Measurements from ENCODE around the gene ZNF80. TPM values are rescaled to one million over a fixed set of nuclear protein-coding genes. Genes with fewer than 3 reads are reported as not detected.

The ZNF80 gene
- polyA plus RNA-seq, 1 experiment, result not detected

GRCh38 chr3:114216186-114216970, 21.0 kb downstream of the ZNF80 start:
- TF ChIP-seq CTCF (IDR thresholded peaks at IDR 0.05; ENCODE audit: low read depth, low read length), result no peak
- Histone ChIP-seq H3K27ac (ENCODE audit: low read depth, low read length) (no peak overlapping the region), H3K9me3 (ENCODE audit: control insufficient read depth, insufficient read depth, low read length) (no peaks in the 10 kb centered on the region), H3K27me3 (ENCODE audit: control insufficient read depth, insufficient read depth, low read length) (peaks cover 11% of the 10 kb centered on the region), H3K4me3 (ENCODE audit: low read depth, low read length) (no peak overlapping the region)
- CTCF ChIA-PET, result no interaction called here
- POLR2A ChIA-PET, result no interaction called here
- no peak for DNase-seq (ENCODE audit: low read depth, low spot score)

GRCh38 chr3:114214542-114215341, 22.6 kb downstream of the ZNF80 start:
- ChIA-PET POLR2A (no interaction called here), CTCF (no interaction called here)
- no peak for DNase-seq (ENCODE audit: low read depth, low spot score)
- H3K9me3 ChIP-seq (ENCODE audit: control insufficient read depth, insufficient read depth, low read length), result no peaks in the 10 kb centered on the region
- H3K27me3 ChIP-seq (ENCODE audit: control insufficient read depth, insufficient read depth, low read length), result peaks cover 9% of the 10 kb centered on the region
- no peak for TF ChIP-seq CTCF (IDR thresholded peaks at IDR 0.05; ENCODE audit: low read depth, low read length)
- H3K4me3 ChIP-seq (ENCODE audit: low read depth, low read length), result peak overlapping the region; percentile 37
- H3K27ac ChIP-seq (ENCODE audit: low read depth, low read length), result no peak overlapping the region

DNA sequence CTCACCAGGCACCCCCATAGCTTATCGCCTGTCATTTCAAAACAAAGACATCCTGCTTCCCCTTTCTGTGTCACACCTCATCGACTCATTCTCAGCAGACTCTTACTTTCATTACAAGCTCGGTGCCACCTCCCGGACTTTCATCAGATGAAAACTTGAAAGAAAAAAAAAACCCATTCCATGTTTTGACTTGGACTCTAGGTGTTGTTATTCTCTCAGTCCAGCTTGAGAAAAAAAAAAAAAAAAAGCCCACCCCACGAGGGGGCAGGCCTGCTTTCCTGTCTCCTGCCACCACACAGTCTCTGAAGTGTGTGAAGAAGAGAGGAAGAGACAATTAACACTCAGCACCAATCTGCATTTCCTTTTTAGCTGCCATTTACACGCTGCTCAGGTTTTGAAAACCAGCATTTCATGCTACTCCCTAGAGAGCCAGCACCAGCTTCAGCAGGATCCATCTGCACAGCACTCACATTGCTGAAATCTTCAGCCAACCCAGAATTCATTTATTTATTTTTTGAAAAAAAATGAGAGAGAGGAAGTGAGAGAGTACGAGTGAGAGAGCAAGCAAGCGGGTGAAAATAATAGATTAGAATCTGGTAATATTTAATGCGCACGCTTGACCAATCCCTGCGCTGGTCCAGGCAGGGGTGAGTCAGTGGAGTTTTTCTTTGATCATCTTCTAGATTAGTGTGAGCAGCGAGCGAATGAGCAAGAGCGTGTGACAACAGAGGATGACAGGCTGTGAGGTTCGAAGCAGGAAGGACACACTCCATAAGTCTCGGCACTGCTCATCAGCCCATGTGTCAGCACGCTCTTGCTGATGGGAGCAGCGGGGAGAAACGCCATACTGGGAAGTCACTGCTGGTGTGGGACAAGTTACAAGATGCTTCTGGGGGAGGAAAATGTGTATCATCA, 23.5 kb downstream of the ZNF80 start:
- Histone ChIP-seq H3K27me3 (ENCODE audit: control insufficient read depth, insufficient read depth, low read length) (peaks cover 4% of the 10 kb centered on the region), H3K9me3 (ENCODE audit: control insufficient read depth, insufficient read depth, low read length) (no peaks in the 10 kb centered on the region), H3K4me3 (ENCODE audit: low read depth, low read length) (peak overlapping the region; percentile 37), H3K27ac (ENCODE audit: low read depth, low read length) (no peak overlapping the region)
- ChIA-PET CTCF (interaction anchor here (0.7 to 0.9 kb wide), 2 partner anchors 77 to 171 kb away, joined by 4 to 5 read pairs; no protein-coding TSS in a partner anchor), POLR2A (no interaction called here)
- DNase-seq (ENCODE audit: low read depth, low spot score), result peak; percentile 10
- TF ChIP-seq CTCF (IDR thresholded peaks at IDR 0.05; ENCODE audit: low read depth, low read length), result no peak

DNA sequence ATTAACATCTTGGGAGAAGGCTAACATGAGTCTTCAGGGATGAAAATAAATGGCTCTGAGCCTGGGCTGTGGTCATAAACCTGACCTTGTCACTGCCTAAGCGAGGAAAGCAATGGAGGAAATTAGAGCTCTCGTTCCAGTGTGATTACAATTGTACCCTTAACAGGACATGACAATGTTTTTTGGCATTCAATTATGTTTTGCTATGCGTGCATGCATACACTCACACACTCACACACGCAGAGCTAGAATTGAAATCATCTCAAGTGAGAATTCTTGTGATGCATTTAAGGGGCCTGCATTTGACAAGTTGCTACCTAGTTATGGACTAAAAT, 24.1 kb downstream of the ZNF80 start:
- H3K27ac ChIP-seq (ENCODE audit: low read depth, low read length), result no peak overlapping the region
- no peak for DNase-seq (ENCODE audit: low read depth, low spot score)
- peaks cover 4% of the 10 kb centered on the region for H3K27me3 ChIP-seq (ENCODE audit: control insufficient read depth, insufficient read depth, low read length)
- no peak for TF ChIP-seq CTCF (IDR thresholded peaks at IDR 0.05; ENCODE audit: low read depth, low read length)
- ChIA-PET CTCF (interaction anchor here (0.7 to 0.9 kb wide), 2 partner anchors 77 to 172 kb away, joined by 4 to 5 read pairs; no protein-coding TSS in a partner anchor), POLR2A (no interaction called here)
- H3K4me3 ChIP-seq (ENCODE audit: low read depth, low read length), result peak overlapping the region; percentile 37
- no peaks in the 10 kb centered on the region for H3K9me3 ChIP-seq (ENCODE audit: control insufficient read depth, insufficient read depth, low read length)
